HepG2 (cell line): ENCODE results near the gene ALDH9A1. TPM values are rescaled to one million over a fixed set of nuclear protein-coding genes. Genes with fewer than 3 reads are reported as not detected.
A peak's percentile ranks its signal among the peaks of the same experiment; 100 is the strongest.

Experiments used
- AGO1 ChIP-seq: fragments of 200-400 bp; formaldehyde crosslinking; IDR thresholded peaks from 2 replicates; pipeline ENCODE4 v1.6.1; 2017; ENCODE audit warnings: mild to moderate bottlenecking, low read depth, low read length, moderate library complexity; ENCODE audit not compliant: poor library complexity, severe bottlenecking
- ARID2 ChIP-seq: sonication (generic); formaldehyde crosslinking; IDR thresholded peaks from 2 replicates; pipeline ENCODE4 v1.8.1; 2022; ENCODE audit warnings: mild to moderate bottlenecking, missing genetic modification reagents, borderline replicate concordance
- ARNTL ChIP-seq: sonication (generic); formaldehyde crosslinking; IDR thresholded peaks from 2 replicates; pipeline ENCODE4 v1.4.0; 2020; ENCODE audit warnings: mild to moderate bottlenecking, missing genetic modification reagents
- DPF2 ChIP-seq: sonication (generic); formaldehyde crosslinking; IDR thresholded peaks from 2 replicates; pipeline ENCODE4 v1.4.0; 2020; ENCODE audit warnings: mild to moderate bottlenecking, low read depth, missing genetic modification reagents, borderline replicate concordance
- KDM5A ChIP-seq: fragments of 200-600 bp; sonication (generic); IDR thresholded peaks from 2 replicates; pipeline ENCODE4 v1.7.0; 2018; ENCODE audit warnings: antibody characterized with exemption, mild to moderate bottlenecking, low read length, borderline replicate concordance
- KLF12 ChIP-seq: sonication (generic); formaldehyde crosslinking; IDR thresholded peaks from 2 replicates; pipeline ENCODE4 v1.4.0; 2020; ENCODE audit warnings: missing genetic modification reagents, borderline replicate concordance
- KLF6 ChIP-seq: IDR thresholded peaks from 2 replicates; pipeline ENCODE4 v1.8.0; 2016; ENCODE audit warnings: missing biosample characterization, missing genetic modification reagents
- MAZ ChIP-seq, 2 experiments: sonication (generic) in 1 of 2; formaldehyde crosslinking in 1 of 2; IDR thresholded peaks; 2 replicates each; pipeline versions ENCODE4 v1.5.0 to v1.6.1; 2012 to 2020; ENCODE audit warnings: low read depth in 2 of 2, mild to moderate bottlenecking in 2 of 2, borderline replicate concordance in 1 of 2, improper control_type of control experiment in 1 of 2, low read length in 1 of 2, missing genetic modification reagents in 1 of 2, moderate library complexity in 1 of 2
- NFYB ChIP-seq: sonication (generic); formaldehyde crosslinking; IDR thresholded peaks from 2 replicates; pipeline ENCODE4 v1.4.0; 2020; ENCODE audit warnings: missing genetic modification reagents
- RELA ChIP-seq: sonication (generic); formaldehyde crosslinking; IDR thresholded peaks from 2 replicates; pipeline ENCODE4 v1.4.0; 2020; ENCODE audit warnings: missing genetic modification reagents
- RXRA ChIP-seq: sonication (generic); formaldehyde crosslinking; IDR thresholded peaks from 2 replicates; pipeline ENCODE4 v1.5.1; 2020; ENCODE audit warnings: missing genetic modification reagents
- SMAD3 ChIP-seq: sonication (generic); formaldehyde crosslinking; IDR thresholded peaks from 2 replicates; pipeline ENCODE4 v1.4.0; 2020; ENCODE audit warnings: missing genetic modification reagents
- SNRNP70 ChIP-seq: fragments of 200-400 bp; formaldehyde crosslinking; IDR thresholded peaks from 2 replicates; pipeline ENCODE4 v1.6.1; 2017; ENCODE audit warnings: mild to moderate bottlenecking, low read depth, low read length, moderate library complexity
- TBP ChIP-seq: sonication (generic); formaldehyde crosslinking; IDR thresholded peaks from 2 replicates; pipeline ENCODE4 v1.5.0; 2020; ENCODE audit warnings: missing genetic modification reagents
- THYN1 ChIP-seq: sonication (generic); formaldehyde crosslinking; IDR thresholded peaks from 2 replicates; pipeline ENCODE4 v1.8.1; 2023; ENCODE audit warnings: low read depth, mild to moderate bottlenecking, moderate library complexity, missing genetic modification reagents, borderline replicate concordance
- ZFAT ChIP-seq: sonication (generic); formaldehyde crosslinking; conservative IDR thresholded peaks from 2 replicates; pipeline ENCODE4 v1.8.1; 2023; ENCODE audit warnings: missing genetic modification reagents, inconsistent platforms
- ZFP36 ChIP-seq: fragments of 150-350 bp; IDR thresholded peaks from 2 replicates; pipeline ENCODE4 v1.6.1; 2018; ENCODE audit warnings: borderline replicate concordance, low read length, low read depth; ENCODE audit not compliant: partially characterized antibody
- ZNF20 ChIP-seq: sonication (generic); formaldehyde crosslinking; IDR thresholded peaks from 2 replicates; pipeline ENCODE4 v1.4.0; 2020; ENCODE audit warnings: mild to moderate bottlenecking, moderate library complexity, missing genetic modification reagents
- ZNF253 ChIP-seq: sonication (generic); formaldehyde crosslinking; IDR thresholded peaks from 2 replicates; pipeline ENCODE4 v1.8.0; 2022; ENCODE audit warnings: mild to moderate bottlenecking, missing genetic modification reagents, borderline replicate concordance
- ZNF451 ChIP-seq: sonication (generic); formaldehyde crosslinking; IDR thresholded peaks from 2 replicates; pipeline ENCODE4 v1.5.0; 2020; ENCODE audit warnings: mild to moderate bottlenecking, missing genetic modification reagents
- ZNF468 ChIP-seq: sonication (generic); formaldehyde crosslinking; IDR thresholded peaks from 2 replicates; pipeline ENCODE4 v1.8.0; 2022; ENCODE audit warnings: mild to moderate bottlenecking, moderate library complexity, missing genetic modification reagents
- ZNF564 ChIP-seq: sonication (generic); formaldehyde crosslinking; IDR thresholded peaks from 2 replicates; pipeline ENCODE4 v1.8.1; 2023; ENCODE audit warnings: mild to moderate bottlenecking, missing genetic modification reagents
- ZNF747 ChIP-seq: sonication (generic); formaldehyde crosslinking; IDR thresholded peaks from 2 replicates; pipeline ENCODE4 v1.8.1; 2023; ENCODE audit warnings: missing genetic modification reagents, mild to moderate bottlenecking, borderline replicate concordance
- ZSCAN31 ChIP-seq: sonication (generic); formaldehyde crosslinking; IDR thresholded peaks from 2 replicates; pipeline ENCODE4 v1.5.0; 2020; ENCODE audit warnings: low read depth, mild to moderate bottlenecking, missing genetic modification reagents
- polyA plus RNA-seq, 8 experiments: library from polyadenylated mRNA; depleted of rRNA in 3 of 8; stranded (reverse) in 7 of 8; unstranded in 1 of 8; fragments of >200 nt; fragmentation: Illumina TruSeq in 4 of 8; extraction: Trizol in 4 of 8; gene quantifications; 2 replicates each; pipeline versions ENCODE4 v1.2.1 to v1.2.3, GENCODE V29; 2011 to 2016; ENCODE audit warnings: low read depth in 4 of 8, missing spikeins in 1 of 8, mixed read lengths in 1 of 8; ENCODE audit not compliant: insufficient read depth in 1 of 8
- total RNA-seq, 5 experiments: library from RNA; depleted of rRNA; stranded (reverse); fragments of >200 nt; fragmentation: Illumina TruSeq; extraction: Trizol; gene quantifications; 2 replicates each; pipeline ENCODE4 v1.2.3, GENCODE V29; 2016; ENCODE audit warnings: low read depth in 1 of 5
- TF ChIP-seq, protein P1 (sequence below): sonication (generic); formaldehyde crosslinking; IDR thresholded peaks from 2 replicates; pipeline ENCODE4 v1.4.0; 2020; ENCODE audit warnings: missing genetic modification reagents; ENCODE audit errors: not compliant biosample characterization
- TF ChIP-seq, protein P2 (sequence below): IDR thresholded peaks from 2 replicates; pipeline ENCODE4 v1.6.1; 2016; ENCODE audit warnings: mild to moderate bottlenecking
- TF ChIP-seq, protein P3 (sequence below): IDR thresholded peaks from 2 replicates; pipeline ENCODE4 v1.6.1; 2018; ENCODE audit warnings: missing genetic modification reagents

The ALDH9A1 gene
- total and polyA plus RNA-seq, 2 of the 13 experiments (the other 11 are each of a cell fraction or from before 2014, with no cell fraction given): 27.5 to 38.5 TPM

DNA sequence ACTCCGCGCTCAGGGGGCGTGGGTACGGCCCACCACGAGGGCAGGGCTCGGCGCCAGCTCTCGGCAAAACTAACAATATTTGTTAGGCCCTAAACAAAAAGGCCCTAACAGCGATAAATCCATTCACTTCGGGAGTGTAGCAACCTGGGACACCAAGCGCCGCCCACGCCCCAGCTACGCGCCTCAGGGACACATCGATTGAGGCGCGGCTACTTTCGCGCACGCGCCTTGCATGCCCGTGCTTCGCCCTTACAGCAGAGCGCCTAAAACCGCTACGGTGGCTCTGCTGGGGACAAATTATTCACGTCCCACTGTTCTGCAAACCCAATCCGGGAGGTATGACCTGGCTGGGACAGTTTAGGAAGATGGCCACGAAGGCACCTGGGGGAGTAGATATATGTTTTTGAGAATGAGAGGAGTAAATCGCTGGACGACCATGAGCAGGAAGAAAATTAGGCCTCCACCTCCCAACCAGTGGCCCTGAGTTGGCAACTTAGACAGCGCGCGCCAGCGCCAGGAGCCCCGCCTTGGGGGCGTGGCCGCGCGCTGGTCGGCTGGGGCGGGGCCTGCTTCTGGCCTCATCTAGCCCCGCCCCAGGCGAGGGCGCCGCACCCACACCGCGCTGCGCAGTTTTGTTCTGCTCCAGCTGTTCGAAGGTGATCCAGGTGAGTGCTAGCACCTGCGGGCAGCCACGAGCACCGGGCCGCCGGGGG lies 67.6 kb downstream of the ALDH9A1 start, which contains the start of gene MGST3 (continued):
- TF ChIP-seq MAZ (IDR thresholded peaks at IDR 0.05; ENCODE audit: borderline replicate concordance, low read depth, low read length) (peak; percentile 47; the same call in 1 of the 2 replicates), MAZ (CRISPR knock-in tag; IDR thresholded peaks at IDR 0.05; ENCODE audit: low read depth) (peak; percentile 50; the same call in 1 of the 2 replicates), RELA (CRISPR knock-in tag) (no peak), ZNF451 (CRISPR knock-in tag) (no peak), ARID2 (CRISPR knock-in tag) (no peak), AGO1 (peak; percentile 22), NFYB (CRISPR knock-in tag) (0 out of 2 replicates have a peak, but pooled peaks have one; percentile 6), TBP (no peak), KLF6 (CRISPR knock-in tag) (0 out of 2 replicates have a peak, but pooled peaks have one; percentile 19), SNRNP70 (no peak), ZNF468 (CRISPR knock-in tag) (no peak), DPF2 (CRISPR knock-in tag) (no peak), KLF12 (CRISPR knock-in tag) (peak; percentile 80), RXRA (CRISPR knock-in tag) (peak; percentile 30; the same call in 1 of the 2 replicates), ZFP36 (no peak), ZNF20 (CRISPR knock-in tag) (no peak), ARNTL (CRISPR knock-in tag) (peak; percentile 22; the same call in 1 of the 2 replicates), ZNF747 (CRISPR knock-in tag) (no peak), THYN1 (CRISPR knock-in tag) (no peak), KDM5A (peak; percentile 66; the same call in 1 of the 2 replicates), ZFAT (CRISPR knock-in tag) (no peak), ZNF564 (CRISPR knock-in tag) (peak; percentile 33; the same call in 1 of the 2 replicates), ZNF253 (CRISPR knock-in tag) (no peak), ZSCAN31 (CRISPR knock-in tag) (peak; percentile 89; the same call in 1 of the 2 replicates), SMAD3 (CRISPR knock-in tag) (0 out of 2 replicates have a peak, but pooled peaks have one; percentile 48)
- TF ChIP-seq, protein P1, sequence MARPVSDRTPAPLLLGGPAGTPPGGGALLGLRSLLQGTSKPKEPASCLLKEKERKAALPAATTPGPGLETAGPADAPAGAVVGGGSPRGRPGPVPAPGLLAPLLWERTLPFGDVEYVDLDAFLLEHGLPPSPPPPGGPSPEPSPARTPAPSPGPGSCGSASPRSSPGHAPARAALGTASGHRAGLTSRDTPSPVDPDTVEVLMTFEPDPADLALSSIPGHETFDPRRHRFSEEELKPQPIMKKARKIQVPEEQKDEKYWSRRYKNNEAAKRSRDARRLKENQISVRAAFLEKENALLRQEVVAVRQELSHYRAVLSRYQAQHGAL: no peak
- TF ChIP-seq, protein P2, sequence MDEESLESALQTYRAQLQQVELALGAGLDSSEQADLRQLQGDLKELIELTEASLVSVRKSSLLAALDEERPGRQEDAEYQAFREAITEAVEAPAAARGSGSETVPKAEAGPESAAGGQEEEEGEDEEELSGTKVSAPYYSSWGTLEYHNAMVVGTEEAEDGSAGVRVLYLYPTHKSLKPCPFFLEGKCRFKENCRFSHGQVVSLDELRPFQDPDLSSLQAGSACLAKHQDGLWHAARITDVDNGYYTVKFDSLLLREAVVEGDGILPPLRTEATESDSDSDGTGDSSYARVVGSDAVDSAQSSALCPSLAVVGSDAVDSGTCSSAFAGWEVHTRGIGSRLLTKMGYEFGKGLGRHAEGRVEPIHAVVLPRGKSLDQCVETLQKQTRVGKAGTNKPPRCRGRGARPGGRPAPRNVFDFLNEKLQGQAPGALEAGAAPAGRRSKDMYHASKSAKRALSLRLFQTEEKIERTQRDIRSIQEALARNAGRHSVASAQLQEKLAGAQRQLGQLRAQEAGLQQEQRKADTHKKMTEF (CRISPR knock-in tag): peak; percentile 75; the same call in 1 of the 2 replicates
- TF ChIP-seq, protein P3, sequence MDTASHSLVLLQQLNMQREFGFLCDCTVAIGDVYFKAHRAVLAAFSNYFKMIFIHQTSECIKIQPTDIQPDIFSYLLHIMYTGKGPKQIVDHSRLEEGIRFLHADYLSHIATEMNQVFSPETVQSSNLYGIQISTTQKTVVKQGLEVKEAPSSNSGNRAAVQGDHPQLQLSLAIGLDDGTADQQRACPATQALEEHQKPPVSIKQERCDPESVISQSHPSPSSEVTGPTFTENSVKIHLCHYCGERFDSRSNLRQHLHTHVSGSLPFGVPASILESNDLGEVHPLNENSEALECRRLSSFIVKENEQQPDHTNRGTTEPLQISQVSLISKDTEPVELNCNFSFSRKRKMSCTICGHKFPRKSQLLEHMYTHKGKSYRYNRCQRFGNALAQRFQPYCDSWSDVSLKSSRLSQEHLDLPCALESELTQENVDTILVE (CRISPR knock-in tag): peak; percentile 68; the same call in 1 of the 2 replicates
